ENCODE measurements around the gene RHOF.

DNA sequence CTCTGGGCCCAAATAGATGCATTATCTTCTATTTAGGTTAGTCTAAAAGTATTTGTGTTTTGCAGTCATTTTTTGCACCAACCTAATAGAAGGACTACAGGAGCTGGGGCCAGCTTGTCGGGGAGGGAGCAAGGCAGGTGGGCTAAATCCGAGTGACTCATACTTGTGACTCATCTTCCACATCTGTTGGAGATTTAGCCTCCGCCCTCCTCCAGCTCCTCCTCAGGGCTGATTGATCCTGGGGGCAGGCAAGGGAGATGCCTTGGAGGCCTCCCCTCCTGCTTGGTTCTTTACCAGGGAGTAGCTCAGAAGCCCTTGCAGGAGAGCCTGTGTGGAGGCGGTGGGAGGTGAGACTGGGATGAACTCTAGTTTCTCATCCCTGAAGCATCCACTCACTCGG lies 27.9 kb downstream of the RHOF start:
- no peak for TF ChIP-seq POLR2A (IDR thresholded peaks at IDR 0.05; ENCODE audit: extremely low read depth, insufficient read length)
- TF ChIP-seq, protein P1, sequence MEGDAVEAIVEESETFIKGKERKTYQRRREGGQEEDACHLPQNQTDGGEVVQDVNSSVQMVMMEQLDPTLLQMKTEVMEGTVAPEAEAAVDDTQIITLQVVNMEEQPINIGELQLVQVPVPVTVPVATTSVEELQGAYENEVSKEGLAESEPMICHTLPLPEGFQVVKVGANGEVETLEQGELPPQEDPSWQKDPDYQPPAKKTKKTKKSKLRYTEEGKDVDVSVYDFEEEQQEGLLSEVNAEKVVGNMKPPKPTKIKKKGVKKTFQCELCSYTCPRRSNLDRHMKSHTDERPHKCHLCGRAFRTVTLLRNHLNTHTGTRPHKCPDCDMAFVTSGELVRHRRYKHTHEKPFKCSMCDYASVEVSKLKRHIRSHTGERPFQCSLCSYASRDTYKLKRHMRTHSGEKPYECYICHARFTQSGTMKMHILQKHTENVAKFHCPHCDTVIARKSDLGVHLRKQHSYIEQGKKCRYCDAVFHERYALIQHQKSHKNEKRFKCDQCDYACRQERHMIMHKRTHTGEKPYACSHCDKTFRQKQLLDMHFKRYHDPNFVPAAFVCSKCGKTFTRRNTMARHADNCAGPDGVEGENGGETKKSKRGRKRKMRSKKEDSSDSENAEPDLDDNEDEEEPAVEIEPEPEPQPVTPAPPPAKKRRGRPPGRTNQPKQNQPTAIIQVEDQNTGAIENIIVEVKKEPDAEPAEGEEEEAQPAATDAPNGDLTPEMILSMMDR (IDR thresholded peaks at IDR 0.05; ENCODE audit: low read depth, low read length): no peak
- TF ChIP-seq, protein P2, sequence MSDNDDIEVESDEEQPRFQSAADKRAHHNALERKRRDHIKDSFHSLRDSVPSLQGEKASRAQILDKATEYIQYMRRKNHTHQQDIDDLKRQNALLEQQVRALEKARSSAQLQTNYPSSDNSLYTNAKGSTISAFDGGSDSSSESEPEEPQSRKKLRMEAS (IDR thresholded peaks at IDR 0.05; ENCODE audit: low read depth, low read length): no peak
